ENCODE measurements around the gene ISY1. TPM values are rescaled to one million over a fixed set of nuclear protein-coding genes. Genes with fewer than 3 reads are reported as not detected.
"Not testable (repeated sequence)": the region's sequence is repeated elsewhere in the genome, so short reads cannot be mapped to it uniquely, and the experiment has no call there.

The ISY1 gene
- total RNA-seq, 2 experiments from 2014 or later: 44.9 to 65.5 TPM

- H3K27ac Mint-ChIP-seq; H3K4me1 Mint-ChIP-seq; CTCF ChIA-PET; H3K36me3 Mint-ChIP-seq (ENCODE audit: low read depth); H3K27me3 Mint-ChIP-seq; H3K9me3 Mint-ChIP-seq (ENCODE audit: low read depth); DNase-seq; ATAC-seq; intact Hi-C loops (cut with DNase I, micrococcal nuclease); H3K4me3 Mint-ChIP-seq; POLR2A ChIA-PET: not testable (repeated sequence)
Observed at GRCh38 chr3:129088312-129088711, 72.6 kb downstream of the ISY1 start.

GRCh38 chr3:129087904-129088303 lies 73.0 kb downstream of the ISY1 start:
- DNase-seq (peak; percentile 39), ATAC-seq (peak; percentile 66)
- H3K36me3 Mint-ChIP-seq (ENCODE audit: low read depth); H3K9me3 Mint-ChIP-seq (ENCODE audit: low read depth); POLR2A ChIA-PET; H3K27ac Mint-ChIP-seq; CTCF ChIA-PET; intact Hi-C loops (cut with DNase I, micrococcal nuclease); H3K27me3 Mint-ChIP-seq; H3K4me3 Mint-ChIP-seq; H3K4me1 Mint-ChIP-seq: not testable (repeated sequence)

GRCh38 chr3:129087138-129087702 lies 73.6 kb downstream of the ISY1 start:
- H3K36me3 Mint-ChIP-seq (ENCODE audit: low read depth): peaks cover 2% of the 10 kb centered on the region
- DNase-seq (no peak), ATAC-seq (no peak)
- ChIA-PET POLR2A (no interaction called here), CTCF (interaction anchor here (0.7 kb wide), 1 partner anchor 117 kb away, joined by 3 read pairs; no protein-coding TSS in a partner anchor)
- H3K4me1 Mint-ChIP-seq: peaks cover 1% of the 10 kb centered on the region
- H3K9me3 Mint-ChIP-seq (ENCODE audit: low read depth): peaks cover 2% of the 10 kb centered on the region
- intact Hi-C loops (cut with DNase I, micrococcal nuclease): no loop called here
- H3K27ac Mint-ChIP-seq: no peak overlapping the region
- H3K4me3 Mint-ChIP-seq: no peak overlapping the region
- H3K27me3 Mint-ChIP-seq: no peaks in the 10 kb centered on the region

- H3K4me3 Mint-ChIP-seq: no peak overlapping the region
- no peak overlapping the region for H3K27ac Mint-ChIP-seq
Observed at GRCh38 chr3:129085818-129086217, 75.0 kb downstream of the ISY1 start.

GRCh38 chr3:129085165-129085715 lies 75.6 kb downstream of the ISY1 start:
- ChIA-PET CTCF (interaction anchor here (0.7 to 1.5 kb wide), 2 partner anchors 16 to 115 kb away, joined by 3 to 5 read pairs; no protein-coding TSS in a partner anchor), POLR2A (interaction anchor here (0.7 kb wide), 1 partner anchor 33 kb away, joined by 4 read pairs; no protein-coding TSS in a partner anchor)
- intact Hi-C loops (cut with DNase I, micrococcal nuclease): no loop called here
- Mint-ChIP-seq H3K4me1 (peaks cover 10% of the 10 kb centered on the region), H3K27ac (no peak overlapping the region), H3K9me3 (ENCODE audit: low read depth) (peaks cover 2% of the 10 kb centered on the region), H3K27me3 (no peaks in the 10 kb centered on the region), H3K4me3 (no peak overlapping the region), H3K36me3 (ENCODE audit: low read depth) (no peaks in the 10 kb centered on the region)
- DNase-seq (no peak), ATAC-seq (no peak)

More at GRCh38 chr3:129085818-129086217, 75.0 kb downstream of the ISY1 start:
- Mint-ChIP-seq H3K27me3 (no peaks in the 10 kb centered on the region), H3K36me3 (ENCODE audit: low read depth) (no peaks in the 10 kb centered on the region), H3K9me3 (ENCODE audit: low read depth) (peaks cover 2% of the 10 kb centered on the region), H3K4me1 (peaks cover 10% of the 10 kb centered on the region)
- DNase-seq (no peak), ATAC-seq (no peak)
- intact Hi-C loops (cut with DNase I, micrococcal nuclease): no loop called here
- ChIA-PET CTCF (interaction anchor here (1.5 kb wide), 1 partner anchor 17 kb away, joined by 5 read pairs; no protein-coding TSS in a partner anchor), POLR2A (no interaction called here)

- ATAC-seq: no peak
- H3K9me3 Mint-ChIP-seq (ENCODE audit: low read depth): peaks cover 2% of the 10 kb centered on the region
- CTCF ChIA-PET: interaction anchor here (1.5 kb wide), 1 partner anchor 16 kb away, joined by 5 read pairs; no protein-coding TSS in a partner anchor
Observed at GRCh38 chr3:129084501-129084900, 76.4 kb downstream of the ISY1 start.

GRCh38 chr3:129082026-129082425 lies 78.8 kb downstream of the ISY1 start:
- POLR2A ChIA-PET: no interaction called here
- H3K27ac Mint-ChIP-seq: no peak overlapping the region
- ATAC-seq (no peak), DNase-seq (no peak)
- H3K9me3 Mint-ChIP-seq (ENCODE audit: low read depth): peaks cover 2% of the 10 kb centered on the region
- no peaks in the 10 kb centered on the region for H3K36me3 Mint-ChIP-seq (ENCODE audit: low read depth)
- no peak overlapping the region for H3K4me3 Mint-ChIP-seq
- intact Hi-C loops (cut with DNase I, micrococcal nuclease): no loop called here
- no peaks in the 10 kb centered on the region for H3K27me3 Mint-ChIP-seq
- CTCF ChIA-PET: interaction anchor here (1.5 kb wide), 1 partner anchor 30 kb away, joined by 3 read pairs; no protein-coding TSS in a partner anchor
- H3K4me1 Mint-ChIP-seq: peaks cover 10% of the 10 kb centered on the region

More at GRCh38 chr3:129084501-129084900, 76.4 kb downstream of the ISY1 start:
- Mint-ChIP-seq H3K4me3 (no peak overlapping the region), H3K27ac (no peak overlapping the region), H3K4me1 (peaks cover 10% of the 10 kb centered on the region), H3K36me3 (ENCODE audit: low read depth) (no peaks in the 10 kb centered on the region), H3K27me3 (no peaks in the 10 kb centered on the region)
- intact Hi-C loops (cut with DNase I, micrococcal nuclease): no loop called here
- POLR2A ChIA-PET: interaction anchor here (0.7 kb wide), 1 partner anchor 34 kb away, joined by 4 read pairs; no protein-coding TSS in a partner anchor
- DNase-seq: no peak

GRCh38 chr3:129081503-129081902 lies 79.4 kb downstream of the ISY1 start:
- H3K4me3 Mint-ChIP-seq: no peak overlapping the region
- H3K36me3 Mint-ChIP-seq (ENCODE audit: low read depth): no peaks in the 10 kb centered on the region
- CTCF ChIA-PET: no interaction called here
- peaks cover 10% of the 10 kb centered on the region for H3K4me1 Mint-ChIP-seq
- peaks cover 2% of the 10 kb centered on the region for H3K9me3 Mint-ChIP-seq (ENCODE audit: low read depth)
- ATAC-seq (no peak), DNase-seq (no peak)
- H3K27ac Mint-ChIP-seq: no peak overlapping the region
- intact Hi-C loops (cut with DNase I, micrococcal nuclease): no loop called here
- no peaks in the 10 kb centered on the region for H3K27me3 Mint-ChIP-seq
- POLR2A ChIA-PET: no interaction called here

GRCh38 chr3:129078510-129078909 lies 82.4 kb downstream of the ISY1 start:
- ATAC-seq (no peak), DNase-seq (no peak)
- peaks cover 10% of the 10 kb centered on the region for H3K4me1 Mint-ChIP-seq
- H3K9me3 Mint-ChIP-seq (ENCODE audit: low read depth): peaks cover under 1% of the 10 kb centered on the region
- no peaks in the 10 kb centered on the region for H3K36me3 Mint-ChIP-seq (ENCODE audit: low read depth)
- ChIA-PET POLR2A (no interaction called here), CTCF (interaction anchor here (0.6 to 1.4 kb wide), 4 partner anchors 16 to 42 kb away, joined by 3 to 7 read pairs (median 4); no protein-coding TSS in a partner anchor)
- intact Hi-C loops (cut with DNase I, micrococcal nuclease): no loop called here
- no peak overlapping the region for H3K4me3 Mint-ChIP-seq
- no peak overlapping the region for H3K27ac Mint-ChIP-seq
- H3K27me3 Mint-ChIP-seq: no peaks in the 10 kb centered on the region

Other genes with a start within 250 kb of the ISY1 start
- gene CFAP92, start 167.0 kb downstream of the ISY1 start, total RNA-seq: under 1 TPM; 0.64 to 0.88 TPM
- gene EFCC1, start 159.8 kb downstream of the ISY1 start, total RNA-seq: under 1 TPM; 0.19 to 0.39 TPM
- gene GP9, start 100.3 kb downstream of the ISY1 start, total RNA-seq: not detected
- 10 to 100 TPM; 32.1 to 51.8 TPM for gene RAB43, start 39.3 kb downstream of the ISY1 start, total RNA-seq
- 100 to 1,000 TPM; 305 to 379 TPM for gene CNBP, start 22.8 kb upstream of the ISY1 start, total RNA-seq
- 100 to 1,000 TPM; 120 to 142 TPM for gene COPG1, start 88.5 kb upstream of the ISY1 start, total RNA-seq
- gene HMCES, start 117.8 kb upstream of the ISY1 start, total RNA-seq: 10 to 100 TPM; 43.1 to 56.7 TPM